RPMI8226 (cell line): ENCODE measurements around the gene LRRC41.
"Not testable (repeated sequence)": the region's sequence is repeated elsewhere in the genome, so short reads cannot be mapped to it uniquely, and the experiment has no call there.

Experiments
- DNase-seq: peaks from one replicate; pipeline ENCODE4 v3.0.0-alpha.2; 2015

LRRC41 gene

DNA sequence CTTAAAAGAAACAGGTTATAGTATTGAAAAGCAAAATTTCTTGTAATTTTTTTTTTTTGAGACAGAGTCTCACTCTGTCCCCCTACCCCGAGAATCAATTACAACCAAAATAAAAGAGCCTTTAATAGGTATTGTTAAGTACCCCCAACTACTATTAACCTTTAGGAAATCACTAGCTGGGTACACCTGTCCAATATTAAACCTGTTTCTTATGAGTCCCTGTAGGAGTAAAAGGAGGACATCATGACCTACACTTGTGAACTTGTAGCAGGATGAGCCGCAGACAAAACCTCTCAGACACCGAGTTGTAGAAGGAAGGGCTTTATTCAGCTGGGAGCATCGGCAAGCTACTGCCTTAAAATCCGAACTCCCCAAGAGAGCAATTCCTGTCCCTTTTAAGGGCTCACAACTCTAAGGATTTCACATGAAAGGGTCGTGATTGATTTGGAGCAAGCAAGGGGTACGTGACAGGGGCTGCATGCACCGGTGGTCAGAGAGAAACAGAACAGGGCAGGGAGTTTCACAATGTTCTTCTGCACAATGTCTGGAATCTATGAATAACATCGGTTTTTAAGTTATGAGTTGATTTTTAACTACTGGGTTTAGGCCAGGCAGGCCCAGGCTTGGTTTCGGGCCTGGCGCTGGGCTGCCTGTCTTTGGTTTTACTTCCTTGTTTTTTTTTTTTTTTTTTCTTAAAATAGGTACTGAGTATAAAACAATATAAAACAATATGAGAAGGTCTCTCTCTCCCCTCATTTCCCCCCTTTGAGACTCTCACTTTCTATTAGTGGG lies 22.1 kb upstream of the LRRC41 start:
- DNase-seq, result peak; percentile 56

- DNase-seq, result not testable (repeated sequence)
These were observed 18.8 kb upstream of the LRRC41 start for GRCh38 chr1:46322191-46322590.

DNA sequence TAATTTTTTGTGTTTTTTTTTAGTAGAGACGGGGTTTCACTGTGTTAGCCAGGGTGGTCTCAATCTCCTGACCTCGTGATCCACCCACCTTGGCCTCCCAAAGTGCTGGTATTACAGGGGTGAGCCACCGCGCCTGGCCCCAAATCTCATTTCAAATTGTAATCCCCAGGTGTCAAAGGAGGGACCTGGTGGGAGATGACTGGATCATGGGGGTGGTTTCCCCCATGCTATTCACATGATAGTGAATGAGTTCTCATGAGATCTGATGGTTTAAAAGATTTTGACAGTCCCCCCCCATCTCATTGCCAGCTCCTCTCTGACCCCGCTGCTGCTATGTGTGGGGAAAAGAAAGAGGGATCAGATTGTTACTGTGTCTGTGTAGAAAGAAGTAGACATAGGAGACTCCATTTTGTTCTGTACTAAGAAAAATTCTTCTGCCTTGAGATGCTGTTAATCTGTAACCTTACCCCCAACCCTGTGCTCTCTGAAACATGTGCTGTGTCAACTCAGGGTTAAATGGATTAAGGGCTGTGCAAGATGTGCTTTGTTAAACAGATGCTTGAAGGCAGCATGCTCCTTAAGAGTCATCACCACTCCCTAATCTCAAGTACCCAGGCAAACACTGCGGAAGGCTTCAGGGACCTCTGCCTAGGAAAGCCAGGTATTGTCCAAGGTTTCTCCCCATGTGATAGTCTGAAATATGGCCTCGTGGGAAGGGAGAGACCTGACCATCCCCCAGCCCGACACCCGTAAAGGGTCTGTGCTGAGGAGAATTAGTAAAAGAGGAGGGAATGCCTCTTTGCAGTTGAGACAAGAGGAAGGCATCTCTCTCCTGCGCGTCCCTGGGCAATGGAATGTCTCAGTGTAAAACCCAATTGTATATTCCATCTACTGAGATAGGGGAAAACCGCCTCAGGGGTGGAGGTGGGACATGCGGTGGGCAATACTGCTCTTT lies 16.8 kb upstream of the LRRC41 start:
- not testable (repeated sequence) for DNase-seq

DNA sequence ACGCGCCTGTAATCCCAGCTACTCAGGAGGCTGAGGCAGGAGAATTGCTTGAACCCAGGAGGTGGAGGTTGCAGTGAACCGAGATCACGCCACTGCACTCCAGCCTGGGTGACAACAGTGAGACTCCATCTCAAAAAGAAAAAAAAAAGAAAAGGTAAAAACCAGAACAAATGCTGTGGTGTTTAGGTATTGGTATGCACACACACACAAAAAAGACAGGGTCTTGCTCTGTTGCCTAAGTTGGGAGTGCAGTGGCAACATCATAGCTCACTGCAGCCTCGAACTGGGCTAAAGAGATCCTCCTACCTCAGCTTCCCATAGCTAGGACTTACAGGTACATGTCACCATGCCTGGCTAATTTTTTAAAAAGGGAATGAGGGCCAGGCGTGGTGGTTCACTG lies 15.9 kb upstream of the LRRC41 start:
- not testable (repeated sequence) for DNase-seq

GRCh38 chr1:46317323-46317722 lies 13.9 kb upstream of the LRRC41 start:
- no peak for DNase-seq

DNA sequence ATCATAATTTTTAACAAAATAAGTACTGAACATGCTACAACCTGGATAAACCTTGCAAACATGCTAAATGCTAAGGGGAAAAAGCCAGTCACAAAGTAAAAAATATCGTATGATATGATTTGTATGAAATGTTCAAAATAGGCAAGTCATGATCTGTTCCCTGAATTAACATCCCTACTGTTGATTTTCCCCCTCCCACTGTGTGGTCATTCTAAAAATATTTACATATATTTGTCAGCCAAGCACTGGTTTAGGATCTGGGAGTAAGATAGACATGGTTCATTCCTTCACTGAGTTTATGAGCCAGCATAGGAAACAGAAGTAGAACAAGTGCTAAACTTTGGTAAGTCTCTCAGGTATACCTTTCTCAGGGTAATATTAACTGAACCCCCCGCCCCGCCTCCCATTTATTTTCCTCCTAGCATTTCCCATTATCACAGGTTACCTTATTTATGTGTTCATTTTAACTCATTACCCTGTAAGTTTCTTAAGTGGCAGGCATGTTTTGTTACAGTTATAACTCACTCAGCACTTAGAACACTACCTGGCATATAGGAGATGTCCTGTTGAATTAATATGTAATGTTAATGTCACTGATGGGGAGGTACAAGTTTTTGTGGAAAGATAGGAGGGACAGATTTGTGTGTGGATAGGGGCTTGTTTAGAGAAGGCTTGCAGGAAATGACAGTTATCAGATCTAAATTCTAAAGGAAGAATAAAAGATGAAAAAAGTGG lies 12.4 kb upstream of the LRRC41 start:
- DNase-seq, result no peak

GRCh38 chr1:46310321-46310720 lies 6.9 kb upstream of the LRRC41 start:
- DNase-seq, result no peak

DNA sequence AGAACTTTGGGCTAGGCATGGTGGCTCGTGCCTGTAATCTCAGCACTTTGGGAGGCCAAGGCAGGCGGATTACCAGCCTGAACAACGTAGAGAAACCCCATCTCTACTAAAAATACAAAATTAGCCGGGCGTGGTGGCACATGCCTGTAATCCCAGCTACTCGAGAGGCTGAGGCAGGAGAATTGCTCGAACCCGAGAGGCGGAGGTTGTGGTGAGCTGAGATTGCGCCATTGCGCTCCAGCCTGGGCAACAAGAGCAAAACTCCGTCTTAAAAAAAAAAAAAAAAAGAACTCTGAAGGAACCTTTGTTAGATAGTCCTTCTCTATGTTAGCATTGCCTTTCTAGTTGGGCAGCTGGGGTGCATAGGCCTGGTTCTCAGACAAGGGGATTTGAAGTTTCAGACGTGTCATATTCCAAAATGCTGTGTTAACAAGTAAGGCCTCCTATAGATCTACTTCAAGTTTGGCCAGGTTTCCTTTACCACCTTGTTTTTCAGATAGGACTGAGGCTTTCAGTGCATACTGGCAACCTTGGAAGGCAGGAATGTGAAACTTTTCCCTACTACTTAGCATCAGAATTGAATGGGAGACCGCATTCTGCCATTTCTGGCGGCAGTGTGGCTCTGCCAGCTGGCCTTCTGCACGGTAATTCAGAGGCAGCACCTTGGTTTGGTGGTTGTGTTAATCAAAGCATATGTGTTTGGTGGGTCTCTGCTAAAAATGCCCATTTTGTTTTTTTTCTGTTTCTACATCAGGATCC lies 6.2 kb upstream of the LRRC41 start:
- no peak for DNase-seq

DNA sequence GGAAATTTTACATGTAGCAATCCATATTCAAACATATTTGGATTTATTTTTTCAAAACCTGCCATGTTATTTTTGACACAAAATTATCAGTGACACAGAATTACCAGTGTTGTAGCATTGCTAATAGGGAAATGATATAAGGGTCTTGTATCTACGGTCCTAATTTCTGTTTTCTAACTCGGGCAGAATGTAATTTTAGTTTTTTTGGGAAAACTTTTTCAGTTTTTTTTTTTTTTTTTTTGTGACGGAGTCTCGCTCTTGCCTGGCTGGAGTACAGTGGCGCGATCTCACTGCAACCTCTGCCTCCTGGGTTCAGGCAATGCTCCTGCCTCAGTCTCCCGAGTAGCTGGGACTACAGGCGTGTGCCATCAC lies 2.7 kb upstream of the LRRC41 start:
- no peak for DNase-seq

- DNase-seq, result no peak
These were observed 483 bp upstream of the LRRC41 start for GRCh38 chr1:46303872-46304326.

DNA sequence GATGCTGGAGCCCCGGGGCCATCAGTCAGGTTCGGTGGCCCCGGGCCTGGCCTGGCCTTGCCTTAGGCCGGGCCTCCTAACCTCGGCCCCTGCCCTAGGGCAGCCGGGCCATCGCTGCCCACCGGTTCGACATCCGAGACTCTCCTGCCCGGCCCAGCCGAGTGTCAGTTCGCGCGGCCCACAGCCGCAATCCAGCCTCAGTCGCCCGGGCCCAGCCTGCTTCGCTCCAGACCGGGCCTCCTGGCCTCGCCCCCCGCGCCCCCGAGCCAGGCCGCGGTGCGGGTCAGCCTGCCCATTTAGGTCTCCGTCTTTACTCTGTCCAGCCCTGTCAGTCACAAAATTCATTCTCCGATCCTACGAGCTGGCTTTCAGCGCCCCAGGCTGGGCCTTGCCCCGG lies 777 bp downstream of the LRRC41 start:
- peak; percentile 48 for DNase-seq

- peak; percentile 83 for DNase-seq
These were observed 1.4 kb downstream of the LRRC41 start for GRCh38 chr1:46301808-46302640.

DNA sequence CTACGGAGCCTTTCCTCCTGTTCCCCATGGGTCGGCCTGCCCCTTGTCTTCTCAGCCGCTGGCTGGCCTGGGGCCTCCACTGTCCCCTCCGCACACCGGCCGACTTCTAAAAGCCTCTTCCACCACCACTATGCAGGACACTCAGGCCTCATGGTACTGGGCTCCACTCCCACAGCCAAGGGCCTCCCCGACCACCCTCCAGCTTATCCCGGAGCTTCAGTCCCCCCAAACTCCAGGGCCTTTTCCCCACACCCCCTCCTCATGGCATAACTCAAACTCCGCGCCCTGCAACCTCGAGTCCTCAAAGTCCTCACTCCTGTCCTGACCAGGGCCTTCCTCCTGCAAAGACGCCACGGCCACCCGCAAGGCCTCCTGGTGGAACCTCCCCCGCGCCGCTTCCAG lies 2.0 kb downstream of the LRRC41 start:
- DNase-seq, result no peak

DNA sequence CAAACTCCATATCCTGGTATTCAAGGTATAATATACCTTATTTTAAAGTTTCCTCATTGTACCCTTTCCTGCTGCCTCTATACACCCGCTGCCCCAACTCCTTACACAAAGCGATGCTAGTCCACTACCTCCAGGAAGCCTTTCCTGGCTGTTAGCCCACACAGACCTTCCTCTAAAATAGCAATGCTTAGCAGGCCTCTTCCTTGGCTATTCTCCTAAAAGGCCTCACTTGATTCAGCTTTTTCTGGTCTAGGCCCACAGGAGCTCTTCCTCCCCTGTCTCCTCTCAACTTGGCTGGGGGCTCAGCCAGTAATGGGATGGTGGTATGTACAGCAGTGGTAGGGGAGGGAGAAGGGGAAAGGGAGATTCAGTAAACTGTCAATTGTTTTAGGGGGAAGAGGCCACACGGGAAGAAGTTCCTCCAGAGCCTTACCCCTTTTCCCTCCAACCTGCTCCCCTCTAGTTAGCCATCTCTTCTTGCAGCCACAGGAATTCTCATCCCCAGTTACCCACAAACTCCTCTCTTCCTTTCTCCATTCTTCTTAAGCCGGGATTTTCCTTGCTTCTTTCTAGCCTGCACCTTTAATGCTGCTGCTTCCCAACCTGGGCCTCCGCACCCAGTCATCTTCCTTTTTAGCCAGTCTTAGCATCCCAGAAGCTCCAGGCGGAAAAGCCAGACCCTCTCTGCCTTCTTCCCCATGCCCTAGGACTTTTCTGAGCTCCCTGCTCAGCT lies 2.6 kb downstream of the LRRC41 start:
- DNase-seq, result peak; percentile 17

DNA sequence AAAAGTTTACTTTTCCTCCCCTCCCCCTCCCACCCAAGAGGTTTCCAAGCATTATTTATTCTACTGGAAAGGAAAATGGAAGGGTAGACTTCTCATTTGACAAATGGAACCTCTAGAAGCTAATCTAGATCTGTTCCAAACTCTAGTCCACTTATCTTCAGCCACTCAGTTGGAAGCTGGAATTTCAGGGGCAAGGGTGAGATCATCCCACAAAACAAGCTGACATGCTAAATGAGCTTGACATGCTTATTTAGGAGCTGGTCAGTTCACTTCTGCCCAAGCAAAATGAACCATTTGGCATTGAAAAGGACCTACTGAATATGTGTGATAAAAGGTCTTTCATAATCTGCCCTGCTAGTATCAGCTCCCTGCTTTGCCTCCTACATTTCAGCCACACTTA lies 5.0 kb downstream of the LRRC41 start:
- no peak for DNase-seq

- DNase-seq, result no peak
These were observed 8.1 kb downstream of the LRRC41 start for GRCh38 chr1:46295306-46295705.

GRCh38 chr1:46289976-46290375 lies 13.4 kb downstream of the LRRC41 start:
- DNase-seq, result no peak

GRCh38 chr1:46289134-46289494 lies 14.3 kb downstream of the LRRC41 start:
- DNase-seq, result no peak

DNA sequence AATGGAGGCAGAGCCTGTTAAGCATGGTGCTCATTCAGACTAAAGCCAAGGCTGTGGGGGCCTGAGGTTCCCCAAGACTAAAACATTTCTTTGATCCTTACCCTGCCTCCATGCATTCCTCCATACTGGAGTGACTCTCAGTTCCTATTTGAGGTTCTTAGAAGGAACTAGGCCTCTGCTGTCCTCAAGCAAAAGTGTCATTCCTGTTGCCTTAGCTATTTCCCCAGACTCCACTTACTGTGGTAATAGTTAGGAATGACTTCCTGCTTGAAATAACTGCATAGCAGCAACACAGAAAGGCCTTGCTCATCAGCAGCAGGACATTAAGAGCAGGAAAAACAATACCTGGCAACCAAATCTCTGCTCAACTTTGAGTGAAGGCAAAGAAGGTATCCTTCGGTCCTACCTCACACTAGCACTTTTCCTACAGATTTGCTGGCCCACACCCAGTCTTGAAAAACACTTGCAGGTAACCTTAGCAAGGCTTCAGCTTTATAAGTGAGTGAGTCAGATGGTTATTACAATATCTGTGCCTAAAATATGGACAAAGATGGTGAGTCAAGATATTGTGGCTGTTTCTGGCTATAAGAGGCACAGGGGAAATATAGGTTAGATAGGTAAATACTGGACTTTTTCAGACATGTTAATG lies 14.8 kb downstream of the LRRC41 start:
- DNase-seq, result no peak
